ENCODE data around the gene ZNF780B.
"Not testable (repeated sequence)": the region's sequence is repeated elsewhere in the genome, so short reads cannot be mapped to it uniquely, and the experiment has no call there.

The ZNF780B gene

GRCh38 chr19:40054632-40055031 is 1.4 kb downstream of the ZNF780B start:
- peaks cover 13% of the 10 kb centered on the region for H3K36me3 ChIP-seq
- H3K9ac ChIP-seq: no peak overlapping the region
- H3K27me3 ChIP-seq: no peaks in the 10 kb centered on the region
- no peaks in the 10 kb centered on the region for H4K20me1 ChIP-seq
- H3K9me3 ChIP-seq: peaks cover 45% of the 10 kb centered on the region
- no peak for TF ChIP-seq Cebpa-rat (IDR thresholded peaks at IDR 0.05)
- H3K4me2 ChIP-seq: peak overlapping the region; percentile 90
- H3K4me1 ChIP-seq: peaks cover 28% of the 10 kb centered on the region
- H3K27ac ChIP-seq: no peak overlapping the region
- peak overlapping the region; percentile 80; the same call in 1 of the 2 replicates for H3K4me3 ChIP-seq

- Histone ChIP-seq H4K20me1 (no peaks in the 10 kb centered on the region), H3K9ac (no peak overlapping the region), H3K4me2 (no peak overlapping the region), H3K27me3 (no peaks in the 10 kb centered on the region), H3K4me3 (no peak overlapping the region), H3K27ac (no peak overlapping the region), H3K36me3 (peaks cover 24% of the 10 kb centered on the region), H3K9me3 (peaks cover 47% of the 10 kb centered on the region), H3K4me1 (peaks cover 28% of the 10 kb centered on the region)
- TF ChIP-seq Cebpa-rat (IDR thresholded peaks at IDR 0.05): no peak
These were observed 2.5 kb downstream of the ZNF780B start for GRCh38 chr19:40053491-40053890.

- not testable (repeated sequence) for H3K4me1 ChIP-seq, H3K4me2 ChIP-seq, H3K4me3 ChIP-seq, H3K9ac ChIP-seq, H4K20me1 ChIP-seq, H3K27me3 ChIP-seq, H3K27ac ChIP-seq
- Histone ChIP-seq H3K9me3 (peaks cover 58% of the 10 kb centered on the region), H3K36me3 (peaks cover 52% of the 10 kb centered on the region)
These were observed 14.3 kb downstream of the ZNF780B start for GRCh38 chr19:40041718-40042117.

- Histone ChIP-seq H3K36me3 (peaks cover 52% of the 10 kb centered on the region), H3K9me3 (peaks cover 58% of the 10 kb centered on the region)
- H3K9ac ChIP-seq, H3K4me1 ChIP-seq, H3K27ac ChIP-seq, H3K4me2 ChIP-seq, H3K27me3 ChIP-seq, H3K4me3 ChIP-seq, H4K20me1 ChIP-seq: not testable (repeated sequence)
These were observed 18.0 kb downstream of the ZNF780B start for GRCh38 chr19:40038047-40038446.

GRCh38 chr19:40035996-40036395 is 20.0 kb downstream of the ZNF780B start:
- H3K4me2 ChIP-seq: no peak overlapping the region
- no peaks in the 10 kb centered on the region for H3K4me1 ChIP-seq
- peaks cover 67% of the 10 kb centered on the region for H3K9me3 ChIP-seq
- no peak overlapping the region for H3K27ac ChIP-seq
- no peaks in the 10 kb centered on the region for H3K27me3 ChIP-seq
- no peaks in the 10 kb centered on the region for H4K20me1 ChIP-seq
- peaks cover 59% of the 10 kb centered on the region for H3K36me3 ChIP-seq
- H3K9ac ChIP-seq: no peak overlapping the region
- TF ChIP-seq Cebpa-rat (IDR thresholded peaks at IDR 0.05): no peak
- H3K4me3 ChIP-seq: no peak overlapping the region

GRCh38 chr19:40033989-40034560 is 22.0 kb downstream of the ZNF780B start:
- H3K4me2 ChIP-seq: no peak overlapping the region
- peaks cover 86% of the 10 kb centered on the region for H3K9me3 ChIP-seq
- no peaks in the 10 kb centered on the region for H4K20me1 ChIP-seq
- H3K4me3 ChIP-seq: no peak overlapping the region; the same call in 1 of the 2 replicates
- H3K27me3 ChIP-seq: no peaks in the 10 kb centered on the region
- TF ChIP-seq Cebpa-rat (IDR thresholded peaks at IDR 0.05): no peak
- H3K27ac ChIP-seq: no peak overlapping the region
- no peak overlapping the region for H3K9ac ChIP-seq
- H3K36me3 ChIP-seq: peaks cover 66% of the 10 kb centered on the region
- H3K4me1 ChIP-seq: no peaks in the 10 kb centered on the region

GRCh38 chr19:40026597-40026970 is 29.4 kb downstream of the ZNF780B start:
- Histone ChIP-seq H3K27ac (no peak overlapping the region), H3K9ac (no peak overlapping the region), H3K4me2 (no peak overlapping the region), H3K4me1 (no peaks in the 10 kb centered on the region), H4K20me1 (no peaks in the 10 kb centered on the region), H3K9me3 (peaks cover 96% of the 10 kb centered on the region), H3K36me3 (peaks cover 19% of the 10 kb centered on the region), H3K4me3 (no peak overlapping the region), H3K27me3 (no peaks in the 10 kb centered on the region)
- no peak for TF ChIP-seq Cebpa-rat (IDR thresholded peaks at IDR 0.05)

GRCh38 chr19:40025938-40026596 is 30.0 kb downstream of the ZNF780B start:
- no peak for TF ChIP-seq Cebpa-rat (IDR thresholded peaks at IDR 0.05)
- peaks cover 14% of the 10 kb centered on the region for H3K36me3 ChIP-seq
- H3K9ac ChIP-seq: no peak overlapping the region
- no peaks in the 10 kb centered on the region for H4K20me1 ChIP-seq
- no peaks in the 10 kb centered on the region for H3K27me3 ChIP-seq
- H3K4me2 ChIP-seq: no peak overlapping the region
- no peaks in the 10 kb centered on the region for H3K4me1 ChIP-seq
- no peak overlapping the region for H3K4me3 ChIP-seq
- H3K9me3 ChIP-seq: peaks cover 91% of the 10 kb centered on the region
- H3K27ac ChIP-seq: no peak overlapping the region

- Histone ChIP-seq H4K20me1 (no peaks in the 10 kb centered on the region), H3K27me3 (no peaks in the 10 kb centered on the region), H3K9me3 (peaks cover 70% of the 10 kb centered on the region), H3K9ac (no peak overlapping the region), H3K4me1 (no peaks in the 10 kb centered on the region), H3K4me3 (no peak overlapping the region), H3K27ac (no peak overlapping the region), H3K4me2 (no peak overlapping the region), H3K36me3 (peaks cover 6% of the 10 kb centered on the region)
- no peak for TF ChIP-seq Cebpa-rat (IDR thresholded peaks at IDR 0.05)
These were observed 32.1 kb downstream of the ZNF780B start for GRCh38 chr19:40023969-40024368.

GRCh38 chr19:40013991-40014390 is 42.0 kb downstream of the ZNF780B start:
- TF ChIP-seq Cebpa-rat (IDR thresholded peaks at IDR 0.05): no peak
- Histone ChIP-seq H3K4me1 (no peaks in the 10 kb centered on the region), H3K27me3 (no peaks in the 10 kb centered on the region), H3K36me3 (peaks cover 60% of the 10 kb centered on the region), H3K9ac (no peak overlapping the region), H3K4me3 (peak overlapping the region; percentile 15; the same call in 1 of the 2 replicates), H4K20me1 (no peaks in the 10 kb centered on the region), H3K4me2 (no peak overlapping the region), H3K9me3 (peaks cover 94% of the 10 kb centered on the region), H3K27ac (no peak overlapping the region)

Data from BLaER1 (cell line).